Measurements from ENCODE around the gene C1D.

DNA sequence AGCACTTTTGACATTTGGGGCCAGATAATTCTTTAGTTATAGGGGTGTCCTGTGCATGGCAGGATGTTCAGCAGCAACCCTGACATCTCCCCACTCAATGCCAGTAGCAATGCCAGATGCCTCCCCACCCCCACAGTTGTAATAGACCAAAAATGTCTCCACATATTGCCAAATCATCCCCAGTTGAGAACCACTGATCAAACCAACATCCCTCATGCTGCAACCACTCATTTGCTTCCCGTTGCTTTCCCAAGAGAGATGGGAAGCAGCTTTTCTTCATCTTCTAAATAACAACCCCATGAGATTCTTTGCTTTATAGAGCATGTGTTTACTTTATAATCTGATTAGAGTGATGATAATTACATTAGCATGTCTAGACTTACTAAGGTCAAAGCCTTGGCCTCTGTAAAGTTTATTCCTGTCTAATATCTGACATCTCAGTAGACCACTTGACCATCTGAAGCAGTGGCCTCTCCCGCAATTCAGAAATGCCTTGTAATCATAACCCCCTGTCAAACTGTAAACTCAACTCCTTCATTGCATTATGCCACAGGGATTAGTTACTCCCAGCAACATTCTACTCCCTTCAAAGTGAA, 28.7 kb upstream of the C1D start:
- TF ChIP-seq, protein P1, sequence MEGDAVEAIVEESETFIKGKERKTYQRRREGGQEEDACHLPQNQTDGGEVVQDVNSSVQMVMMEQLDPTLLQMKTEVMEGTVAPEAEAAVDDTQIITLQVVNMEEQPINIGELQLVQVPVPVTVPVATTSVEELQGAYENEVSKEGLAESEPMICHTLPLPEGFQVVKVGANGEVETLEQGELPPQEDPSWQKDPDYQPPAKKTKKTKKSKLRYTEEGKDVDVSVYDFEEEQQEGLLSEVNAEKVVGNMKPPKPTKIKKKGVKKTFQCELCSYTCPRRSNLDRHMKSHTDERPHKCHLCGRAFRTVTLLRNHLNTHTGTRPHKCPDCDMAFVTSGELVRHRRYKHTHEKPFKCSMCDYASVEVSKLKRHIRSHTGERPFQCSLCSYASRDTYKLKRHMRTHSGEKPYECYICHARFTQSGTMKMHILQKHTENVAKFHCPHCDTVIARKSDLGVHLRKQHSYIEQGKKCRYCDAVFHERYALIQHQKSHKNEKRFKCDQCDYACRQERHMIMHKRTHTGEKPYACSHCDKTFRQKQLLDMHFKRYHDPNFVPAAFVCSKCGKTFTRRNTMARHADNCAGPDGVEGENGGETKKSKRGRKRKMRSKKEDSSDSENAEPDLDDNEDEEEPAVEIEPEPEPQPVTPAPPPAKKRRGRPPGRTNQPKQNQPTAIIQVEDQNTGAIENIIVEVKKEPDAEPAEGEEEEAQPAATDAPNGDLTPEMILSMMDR (IDR thresholded peaks at IDR 0.05; ENCODE audit: extremely low read depth in 1 of 2, insufficient read depth in 1 of 2, low read depth in 1 of 2, low read length in 2 of 2), result no peak
- TF ChIP-seq POLR2AphosphoS5 (IDR thresholded peaks at IDR 0.05; ENCODE audit: insufficient read depth, low read depth, low read length), result no peak
